Esophagus muscularis mucosa (tissue), 4 donors: ENCODE results near the gene TMEM221.

Source experiments
- EP300 ChIP-seq: sonication (generic); formaldehyde crosslinking; IDR thresholded peaks from one replicate; pipeline ENCODE4 v1.6.1; 2017; ENCODE audit warnings: antibody characterized with exemption
- POLR2A ChIP-seq: fragments of 450-650 bp; IDR thresholded peaks from one replicate; pipeline ENCODE4 v1.6.1; 2017; ENCODE audit warnings: antibody characterized with exemption, moderate library complexity, mild to moderate bottlenecking, low read depth
- POLR2AphosphoS5 ChIP-seq, 2 donors: sonication (generic); formaldehyde crosslinking; IDR thresholded peaks; one replicate each; pipeline ENCODE4 v1.6.1; 2017; ENCODE audit warnings: antibody characterized with exemption in 2 of 2
- TF ChIP-seq, protein P1 (sequence below), 3 experiments: fragments of 200-600 bp in 2 of 3; fragments of 450-650 bp in 1 of 3; sonication (generic) in 2 of 3; IDR thresholded peaks; one replicate each; pipeline ENCODE4 v1.5.1; 2017 to 2019; ENCODE audit warnings: antibody characterized with exemption in 3 of 3, mild to moderate bottlenecking in 2 of 3, moderate library complexity in 1 of 3

DNA sequence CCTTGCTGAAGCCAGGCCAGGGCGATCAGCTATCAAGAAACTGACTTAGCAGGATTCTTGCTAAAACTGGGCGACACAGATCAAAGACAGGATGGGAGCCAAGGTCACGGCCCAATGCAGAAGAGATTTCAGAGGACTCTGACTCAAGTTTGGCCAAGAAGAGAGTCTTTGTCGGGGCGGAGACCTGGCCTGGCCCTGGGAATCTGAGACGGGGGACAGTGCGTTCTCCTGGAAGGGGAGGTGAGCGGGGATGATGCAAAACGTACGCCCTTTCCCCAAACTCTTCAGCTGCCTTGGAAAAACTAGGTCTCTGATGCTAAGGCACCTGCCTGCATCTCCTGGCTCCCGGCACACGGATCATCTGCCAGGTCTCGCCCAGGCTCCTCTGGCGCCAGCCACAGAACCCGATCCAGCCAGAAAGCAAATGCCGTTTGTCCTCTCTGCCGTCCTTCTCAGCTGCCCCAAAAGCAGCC lies 18.8 kb downstream of the TMEM221 start:
- TF ChIP-seq, protein P1, sequence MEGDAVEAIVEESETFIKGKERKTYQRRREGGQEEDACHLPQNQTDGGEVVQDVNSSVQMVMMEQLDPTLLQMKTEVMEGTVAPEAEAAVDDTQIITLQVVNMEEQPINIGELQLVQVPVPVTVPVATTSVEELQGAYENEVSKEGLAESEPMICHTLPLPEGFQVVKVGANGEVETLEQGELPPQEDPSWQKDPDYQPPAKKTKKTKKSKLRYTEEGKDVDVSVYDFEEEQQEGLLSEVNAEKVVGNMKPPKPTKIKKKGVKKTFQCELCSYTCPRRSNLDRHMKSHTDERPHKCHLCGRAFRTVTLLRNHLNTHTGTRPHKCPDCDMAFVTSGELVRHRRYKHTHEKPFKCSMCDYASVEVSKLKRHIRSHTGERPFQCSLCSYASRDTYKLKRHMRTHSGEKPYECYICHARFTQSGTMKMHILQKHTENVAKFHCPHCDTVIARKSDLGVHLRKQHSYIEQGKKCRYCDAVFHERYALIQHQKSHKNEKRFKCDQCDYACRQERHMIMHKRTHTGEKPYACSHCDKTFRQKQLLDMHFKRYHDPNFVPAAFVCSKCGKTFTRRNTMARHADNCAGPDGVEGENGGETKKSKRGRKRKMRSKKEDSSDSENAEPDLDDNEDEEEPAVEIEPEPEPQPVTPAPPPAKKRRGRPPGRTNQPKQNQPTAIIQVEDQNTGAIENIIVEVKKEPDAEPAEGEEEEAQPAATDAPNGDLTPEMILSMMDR (IDR thresholded peaks at IDR 0.05): no peak
- TF ChIP-seq POLR2A (no peak), EP300 (no peak), POLR2AphosphoS5 (IDR thresholded peaks at IDR 0.05) (no peak)
